GM12878 (cell line): ENCODE measurements around the gene TNXB. TPM values are rescaled to one million over a fixed set of nuclear protein-coding genes. Genes with fewer than 3 reads are reported as not detected.

Experiments
- ATAC-seq: fragments of 200-7000 bp; cut with Tn5 transposase; 3 replicates; pipeline ENCODE4 v1.9.1; 2020; ENCODE audit warnings: mild to moderate bottlenecking, moderate library complexity
- BruUV-seq: library from RNA; stranded (reverse); fragments of 400-500 nt; replicated peaks from 2 replicates; lab custom pipeline; 2021; lab: Mats Ljungman, UMichigan
- CTCF ChIA-PET: fragments of 300-600 bp; sonication (Branson Sonifier 250); formaldehyde crosslinking; extraction: SDS; loops from one replicate; lab custom pipeline; 2021; ENCODE audit warnings: inconsistent platforms; lab: Yijun Ruan, JAX
- POLR2A ChIA-PET: fragments of 350-600 bp; formaldehyde crosslinking; extraction: SDS; loops from one replicate; lab custom pipeline; 2021; ENCODE audit warnings: inconsistent platforms; lab: Charles Lee
- RAD21 ChIA-PET: fragments of 300-600 bp; sonication (Branson Sonifier 250); formaldehyde crosslinking; loops from one replicate; lab custom pipeline; 2023; ENCODE audit warnings: antibody characterized with exemption; ENCODE audit not compliant: unreplicated experiment; lab: Charles Lee
- SMC1A ChIA-PET: fragments of 300-600 bp; sonication (Branson Sonifier 250); formaldehyde crosslinking; loops from one replicate; lab custom pipeline; 2023; ENCODE audit not compliant: unreplicated experiment, uncharacterized antibody; lab: Charles Lee
- DNase-seq: peaks from one replicate; pipeline ENCODE4 v3.0.0-alpha.2; 2011; ENCODE audit warnings: low read depth, low spot score
- FAIRE-seq: peaks from 3 replicates; lab custom pipeline; 2011; peaks lifted over from hg19 to GRCh38; lab: Jason Lieb, UNC
- H2AFZ ChIP-seq: 2 replicates; pipeline ENCODE4 v1.6.0; 2011; ENCODE audit warnings: low read depth, low read length, control low read depth; ENCODE audit not compliant: control insufficient read depth
- H3K27ac ChIP-seq: 2 replicates; pipeline ENCODE4 v1.5.1; 2011; ENCODE audit warnings: control low read depth; ENCODE audit not compliant: control insufficient read depth, insufficient read depth
- H3K27me3 ChIP-seq, 2 experiments: replicated peaks in 1 of 2; 2 replicates each; pipeline versions ENCODE4 v1.6.0 to v1.6.1; 2011; ENCODE audit warnings: low read length in 1 of 2; ENCODE audit not compliant: control insufficient read depth in 2 of 2, insufficient read depth in 2 of 2
- H3K36me3 ChIP-seq, 2 experiments: 2 replicates each; pipeline ENCODE4 v1.5.1; 2011; ENCODE audit warnings: low read length in 1 of 2; ENCODE audit not compliant: control insufficient read depth in 2 of 2, insufficient read depth in 2 of 2
- H3K4me1 ChIP-seq: 2 replicates; pipeline ENCODE4 v1.6.1; 2011; ENCODE audit warnings: mild to moderate bottlenecking, low read length, moderate library complexity, mixed read lengths; ENCODE audit not compliant: control insufficient read depth, insufficient read depth
- H3K4me2 ChIP-seq: 2 replicates; pipeline ENCODE4 v1.6.0; 2011; ENCODE audit warnings: control low read depth; ENCODE audit not compliant: control insufficient read depth, insufficient read depth
- H3K4me3 ChIP-seq: fragments of 200-600 bp; sonication (generic); 2 replicates; pipeline ENCODE4 v1.5.1; 2016
- H3K79me2 ChIP-seq: 2 replicates; pipeline ENCODE4 v1.6.0; 2011; ENCODE audit warnings: low read length; ENCODE audit not compliant: control insufficient read depth, insufficient read depth
- H3K9ac ChIP-seq: 2 replicates; pipeline ENCODE4 v1.8.0; 2011; ENCODE audit warnings: low read length, control low read depth, mixed read lengths; ENCODE audit not compliant: control insufficient read depth, insufficient read depth
- H3K9me3 ChIP-seq: replicated peaks from 3 replicates; pipeline ENCODE4 v1.5.1; 2011; ENCODE audit warnings: mild to moderate bottlenecking, low read length; ENCODE audit not compliant: control insufficient read depth, insufficient read depth
- H4K20me1 ChIP-seq: 2 replicates; pipeline ENCODE4 v1.6.0; 2011; ENCODE audit not compliant: control insufficient read depth, insufficient read depth
- ELK1 ChIP-seq: IDR thresholded peaks from 2 replicates; pipeline ENCODE4 v1.6.1; 2012; ENCODE audit warnings: low read depth, low read length, improper control_type of control experiment
- POLR2A ChIP-seq: IDR thresholded peaks from 2 replicates; pipeline ENCODE4 v1.6.1; 2011; ENCODE audit warnings: low read depth, mild to moderate bottlenecking, low read length
- TAF1 ChIP-seq: IDR thresholded peaks from 2 replicates; pipeline ENCODE4 v1.6.1; 2011; ENCODE audit warnings: mild to moderate bottlenecking, low read depth, low read length, borderline replicate concordance
- TBL1XR1 ChIP-seq: IDR thresholded peaks from 2 replicates; pipeline ENCODE4 v1.6.1; 2012; ENCODE audit warnings: low read depth, low read length, improper control_type of control experiment
- YBX1 ChIP-seq: fragments of 450-650 bp; IDR thresholded peaks from 2 replicates; pipeline ENCODE4 v1.6.1; 2016; ENCODE audit warnings: antibody characterized with exemption
- WGBS: methylation state at CpG from one replicate; pipeline ENCODE4 v1.1.6; 2016; ENCODE audit warnings: low lambda C conversion rate; ENCODE audit not compliant: insufficient replicate concordance, insufficient coverage; ENCODE audit errors: missing lambda C conversion rate; 5-methylcytosine and 5-hydroxymethylcytosine counted together
- in situ Hi-C: fragments of 300-500 bp; cut with MboI; formaldehyde crosslinking; loops from 9 replicates; pipeline ENCODE4 v1.14.3; 2018; ENCODE audit warnings: mixed read lengths
- intact Hi-C: fragments of 100-400 bp; cut with micrococcal nuclease; formaldehyde crosslinking; loops from one replicate; pipeline ENCODE4 v1.14.2; 2022; ENCODE audit not compliant: unreplicated experiment
- polyA plus RNA-seq, 11 experiments: library from polyadenylated mRNA; depleted of rRNA in 4 of 11; unstranded in 6 of 11; stranded (reverse) in 5 of 11; fragments of >200 nt; fragmentation: Nextera tagmentation in 4 of 11; fragmentation: Illumina TruSeq in 1 of 11; extraction: Ambion mirVana in 4 of 11; extraction: Trizol in 1 of 11; gene quantifications; 1 replicate in 1 of 11; 2 replicates in 10 of 11; pipeline versions ENCODE4 v1.2.1 to v1.2.3, GENCODE V29; 2011 to 2016; ENCODE audit warnings: inconsistent platforms in 2 of 11, missing spikeins in 2 of 11, low read depth in 1 of 11
- total RNA-seq, 4 experiments: library from RNA; depleted of rRNA in 3 of 4; stranded (reverse); fragments of >200 nt in 3 of 4; fragmentation: Illumina TruSeq in 1 of 4; extraction: Trizol in 1 of 4; gene quantifications; 2 replicates each; pipeline versions ENCODE4 v1.2.1 to v1.2.3, GENCODE V29; 2013 to 2021

The TNXB gene
- total and polyA plus RNA-seq, 10 of the 15 experiments (the other 5 are each of a cell fraction or from before 2014, with no cell fraction given) = 0.03 to 2.5 (median 0.68) TPM; not detected in 2

GRCh38 chr6:32108727-32109113 lies 418 bp downstream of the TNXB start:
- ATAC-seq (no peak), DNase-seq (no peak), FAIRE-seq (no peak)
- TF ChIP-seq POLR2A (peak; percentile 72), ELK1 (no peak)
- ChIA-PET CTCF (interaction anchor here (2.4 kb wide), 1 partner anchor 10 kb away, joined by 6 read pairs; no protein-coding TSS in a partner anchor), RAD21 (no interaction called here), POLR2A (interaction anchor here (1.1 kb wide), 1 partner anchor 87 kb away, joined by 5 read pairs; no protein-coding TSS in a partner anchor), SMC1A (no interaction called here)
- no peaks in the 10 kb centered on the region for H4K20me1 ChIP-seq
- H3K36me3 ChIP-seq = no peaks in the 10 kb centered on the region
- peaks cover 0 to 4% of the 10 kb centered on the region in 2 experiments; a peak in 2 of 4 replicates for H3K27me3 ChIP-seq
- in situ Hi-C loops = no loop called here
- H3K79me2 ChIP-seq = no peaks in the 10 kb centered on the region
- H3K27ac ChIP-seq = no peak overlapping the region
- H2AFZ ChIP-seq = no peak overlapping the region
- BruUV-seq = no TSS peak
- intact Hi-C loops = no loop called here
- H3K9ac ChIP-seq = no peak overlapping the region
- 70% methylated on average over 6 of the region's 6 CpGs for WGBS
- no peaks in the 10 kb centered on the region for H3K9me3 ChIP-seq
- H3K4me3 ChIP-seq = no peak overlapping the region
- H3K4me2 ChIP-seq = no peak overlapping the region
- no peaks in the 10 kb centered on the region for H3K4me1 ChIP-seq

GRCh38 chr6:32108094-32108627 lies 977 bp downstream of the TNXB start:
- SMC1A ChIA-PET = no interaction called here
- CTCF ChIA-PET = interaction anchor here (2.4 kb wide), 1 partner anchor 10 kb away, joined by 6 read pairs; no protein-coding TSS in a partner anchor
- intact Hi-C loops (no loop called here), in situ Hi-C loops (no loop called here)
- BruUV-seq = no TSS peak
- POLR2A ChIA-PET = interaction anchor here (0.6 to 1.1 kb wide), 2 partner anchors 16 to 87 kb away, joined by 4 to 5 read pairs; no protein-coding TSS in a partner anchor
- H3K9me3 ChIP-seq = no peaks in the 10 kb centered on the region
- peaks cover 0 to 4% of the 10 kb centered on the region in 2 experiments; a peak in 2 of 4 replicates for H3K27me3 ChIP-seq
- no peak overlapping the region for H2AFZ ChIP-seq
- no peak for FAIRE-seq
- no peak for DNase-seq
- H3K4me1 ChIP-seq = no peaks in the 10 kb centered on the region
- no peak for TF ChIP-seq TAF1
- no peak for TF ChIP-seq YBX1
- TF ChIP-seq TBL1XR1 = no peak
- H3K36me3 ChIP-seq = no peaks in the 10 kb centered on the region
- H3K4me3 ChIP-seq = no peak overlapping the region
- 0% methylated on average over 5 of the region's 15 CpGs for WGBS
- RAD21 ChIA-PET = no interaction called here
- no peak; the same call in 1 of the 3 replicates for ATAC-seq
- H3K27ac ChIP-seq = no peak overlapping the region
- H3K79me2 ChIP-seq = no peaks in the 10 kb centered on the region
- no peak overlapping the region for H3K4me2 ChIP-seq
- H3K9ac ChIP-seq = no peak overlapping the region
- no peaks in the 10 kb centered on the region for H4K20me1 ChIP-seq
